ES-I3 (cell line): ENCODE results near the gene AKT2.

Experiments used
- H3K36me3 ChIP-seq: 2 replicates; pipeline ENCODE4 v1.6.1; 2013; ENCODE audit warnings: mild to moderate bottlenecking, low read length, control low read depth, moderate library complexity; ENCODE audit not compliant: insufficient read depth
- H3K4me1 ChIP-seq: 2 replicates; pipeline ENCODE4 v1.6.1; 2013; ENCODE audit warnings: mild to moderate bottlenecking, control low read depth, low read length; ENCODE audit not compliant: insufficient read depth
- H3K9ac ChIP-seq: 2 replicates; pipeline ENCODE4 v1.6.1; 2013; ENCODE audit warnings: low read depth, mild to moderate bottlenecking, low read length, moderate library complexity
- H3K9me3 ChIP-seq: 2 replicates; pipeline ENCODE4 v1.6.1; 2013; ENCODE audit warnings: mild to moderate bottlenecking, low read length, moderate library complexity; ENCODE audit not compliant: control insufficient read depth, insufficient read depth

AKT2 gene

GRCh38 chr19:40210889-40211288 lies 74.3 kb downstream of the AKT2 start:
- H3K4me1 ChIP-seq, result no peaks in the 10 kb centered on the region
- H3K9me3 ChIP-seq, result no peaks in the 10 kb centered on the region
- H3K36me3 ChIP-seq, result no peaks in the 10 kb centered on the region
- no peak overlapping the region for H3K9ac ChIP-seq

- H3K9ac ChIP-seq, result no peak overlapping the region
- no peaks in the 10 kb centered on the region for H3K36me3 ChIP-seq
- H3K9me3 ChIP-seq, result no peaks in the 10 kb centered on the region
- no peaks in the 10 kb centered on the region for H3K4me1 ChIP-seq
These were observed 76.5 kb downstream of the AKT2 start for GRCh38 chr19:40208602-40209001.

- H3K9me3 ChIP-seq, result no peaks in the 10 kb centered on the region
- H3K4me1 ChIP-seq, result no peaks in the 10 kb centered on the region
- no peak overlapping the region for H3K9ac ChIP-seq
- H3K36me3 ChIP-seq, result no peaks in the 10 kb centered on the region
These were observed 79.4 kb downstream of the AKT2 start for GRCh38 chr19:40205760-40206159.

- H3K4me1 ChIP-seq, result no peaks in the 10 kb centered on the region
- H3K9me3 ChIP-seq, result no peaks in the 10 kb centered on the region
- no peak overlapping the region for H3K9ac ChIP-seq
- H3K36me3 ChIP-seq, result no peaks in the 10 kb centered on the region
These were observed 80.8 kb downstream of the AKT2 start for GRCh38 chr19:40204381-40204780.

- no peaks in the 10 kb centered on the region for H3K4me1 ChIP-seq
- H3K36me3 ChIP-seq, result no peaks in the 10 kb centered on the region
- no peaks in the 10 kb centered on the region for H3K9me3 ChIP-seq
- H3K9ac ChIP-seq, result no peak overlapping the region
These were observed 84.6 kb downstream of the AKT2 start for GRCh38 chr19:40200341-40201099.

GRCh38 chr19:40198272-40198990 lies 86.7 kb downstream of the AKT2 start:
- no peaks in the 10 kb centered on the region for H3K9me3 ChIP-seq
- no peaks in the 10 kb centered on the region for H3K36me3 ChIP-seq
- no peak overlapping the region for H3K9ac ChIP-seq
- no peaks in the 10 kb centered on the region for H3K4me1 ChIP-seq

- Histone ChIP-seq H3K9ac (no peak overlapping the region), H3K4me1 (no peaks in the 10 kb centered on the region; the same call in 1 of the 2 replicates), H3K9me3 (no peaks in the 10 kb centered on the region), H3K36me3 (no peaks in the 10 kb centered on the region)
These were observed 91.6 kb downstream of the AKT2 start for GRCh38 chr19:40193587-40193849.

- Histone ChIP-seq H3K36me3 (no peaks in the 10 kb centered on the region), H3K9me3 (no peaks in the 10 kb centered on the region), H3K4me1 (no peaks in the 10 kb centered on the region; the same call in 1 of the 2 replicates), H3K9ac (no peak overlapping the region)
These were observed 92.2 kb downstream of the AKT2 start for GRCh38 chr19:40192758-40193586.

GRCh38 chr19:40191836-40192646 lies 93.1 kb downstream of the AKT2 start:
- no peaks in the 10 kb centered on the region; the same call in 1 of the 2 replicates for H3K4me1 ChIP-seq
- H3K9me3 ChIP-seq, result no peaks in the 10 kb centered on the region
- H3K9ac ChIP-seq, result peak overlapping the region; percentile 100; the same call in 1 of the 2 replicates
- H3K36me3 ChIP-seq, result no peaks in the 10 kb centered on the region

GRCh38 chr19:40190891-40191835 lies 94.0 kb downstream of the AKT2 start, which contains the start of gene MAP3K10:
MAP3K10 (plus strand) TSS chr19:40191426; CDS start chr19:40192032, 606 bp downstream.
- Histone ChIP-seq H3K4me1 (no peaks in the 10 kb centered on the region; the same call in 1 of the 2 replicates), H3K9ac (peak within 1 kb of the TSS; percentile 100), H3K36me3 (no peaks in the 10 kb centered on the region)

GRCh38 chr19:40184273-40184672 lies 100.9 kb downstream of the AKT2 start:
- H3K4me1 ChIP-seq, result no peaks in the 10 kb centered on the region
- no peaks in the 10 kb centered on the region for H3K9me3 ChIP-seq
- H3K9ac ChIP-seq, result no peak overlapping the region
- no peaks in the 10 kb centered on the region for H3K36me3 ChIP-seq

More at GRCh38 chr19:40190891-40191835, 94.0 kb downstream of the AKT2 start, which contains the start of gene MAP3K10:
- H3K9me3 ChIP-seq, result no peaks in the 10 kb centered on the region
